ENCODE data around the gene OR1N1.
"Not testable (repeated sequence)": the region's sequence is repeated elsewhere in the genome, so short reads cannot be mapped to it uniquely, and the experiment has no call there.

The OR1N1 gene, protein sequence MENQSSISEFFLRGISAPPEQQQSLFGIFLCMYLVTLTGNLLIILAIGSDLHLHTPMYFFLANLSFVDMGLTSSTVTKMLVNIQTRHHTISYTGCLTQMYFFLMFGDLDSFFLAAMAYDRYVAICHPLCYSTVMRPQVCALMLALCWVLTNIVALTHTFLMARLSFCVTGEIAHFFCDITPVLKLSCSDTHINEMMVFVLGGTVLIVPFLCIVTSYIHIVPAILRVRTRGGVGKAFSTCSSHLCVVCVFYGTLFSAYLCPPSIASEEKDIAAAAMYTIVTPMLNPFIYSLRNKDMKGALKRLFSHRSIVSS

GRCh38 chr9:122527193-122527592 lies at the start of gene OR1N1:
Gene OR1N1 (minus strand): TSS chr9:122527293. CDS start chr9:122527293, 0 bp downstream.
- no peak for DNase-seq

DNA sequence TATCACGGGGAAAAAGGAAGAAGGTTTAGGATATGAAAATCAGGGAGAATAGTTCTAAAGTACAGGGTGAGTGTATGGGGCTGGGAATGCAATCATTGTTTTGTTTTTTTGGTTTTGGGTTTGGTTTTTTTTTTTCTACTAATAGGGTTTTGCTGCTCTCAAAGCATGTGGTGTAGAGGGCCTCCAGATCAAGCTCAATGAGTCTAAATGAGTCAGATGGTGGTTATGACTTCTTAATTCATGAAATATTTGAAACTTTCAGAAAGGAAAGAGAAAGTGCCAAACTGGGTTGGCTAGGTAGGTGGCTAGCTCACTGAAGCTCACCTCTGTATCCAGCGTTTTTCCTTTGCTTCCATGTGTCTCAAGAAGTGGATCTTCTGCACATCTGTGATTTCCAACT lies 45.4 kb upstream of the OR1N1 start:
- DNase-seq = no peak

- DNase-seq = no peak
Observed at GRCh38 chr9:122567901-122568300, 40.8 kb upstream of the OR1N1 start.

DNA sequence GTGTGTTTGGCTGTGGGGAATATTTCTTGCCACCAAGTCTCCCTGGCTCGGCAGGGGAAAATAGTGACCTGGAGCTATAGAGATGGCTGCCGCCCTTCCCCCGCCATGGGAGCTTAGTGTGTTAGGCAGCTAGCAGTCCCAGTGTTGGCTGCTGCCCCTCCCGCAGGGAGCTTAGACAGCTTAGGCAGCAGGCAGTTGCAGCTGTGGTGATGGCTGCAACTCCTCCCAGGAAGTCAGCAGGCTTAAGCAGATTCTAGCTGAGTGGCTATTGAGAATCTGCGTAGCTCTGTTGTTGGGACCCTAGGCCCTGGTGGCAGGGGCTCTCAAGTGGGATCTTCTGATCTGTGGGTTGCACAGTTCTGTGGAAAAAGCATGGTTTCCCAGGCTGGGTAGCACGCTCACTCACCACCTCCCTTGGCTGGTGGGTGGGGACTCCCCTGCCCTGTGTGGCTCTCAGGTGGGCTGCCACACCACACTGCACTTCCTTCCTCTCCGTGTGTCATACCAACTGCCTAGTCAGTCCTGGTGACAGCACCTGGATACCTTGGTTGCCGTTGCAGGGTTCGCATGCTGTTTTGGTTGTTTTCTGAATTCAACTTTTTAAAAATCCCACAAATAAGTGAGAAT lies 35.2 kb upstream of the OR1N1 start:
- DNase-seq = no peak

- DNase-seq = no peak
Observed at GRCh38 chr9:122561446-122561845, 34.4 kb upstream of the OR1N1 start.

DNA sequence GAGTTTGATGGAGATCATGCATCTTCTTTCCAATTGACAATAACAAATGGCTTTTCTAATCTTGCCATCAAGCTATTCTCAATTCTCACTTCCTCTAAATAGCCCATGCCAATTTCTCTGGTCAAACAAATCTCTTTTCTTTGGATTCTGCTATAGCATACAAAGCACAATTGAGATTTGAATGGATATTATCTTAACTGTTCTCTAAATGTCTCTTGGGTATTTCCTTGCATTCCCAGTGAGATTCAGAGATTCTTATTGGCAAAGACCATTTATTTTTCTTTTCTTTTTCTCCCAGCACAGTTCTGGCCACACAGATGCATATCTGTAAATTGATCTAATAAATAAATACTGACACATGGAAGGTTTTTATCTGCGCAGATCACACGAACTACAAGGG lies 25.7 kb upstream of the OR1N1 start, which contains the start of gene OR1N2:
Gene OR1N2 (plus strand): TSS at position 301 of the 400 bp plus-strand sequence. CDS start 100 bp downstream, outside the sequence.
- no peak for DNase-seq

GRCh38 chr9:122551371-122551770 lies 24.3 kb upstream of the OR1N1 start:
- no peak for DNase-seq

- DNase-seq = no peak
Observed at GRCh38 chr9:122546196-122546595, 19.1 kb upstream of the OR1N1 start.

- no peak for DNase-seq
Observed at GRCh38 chr9:122538757-122539156, 11.7 kb upstream of the OR1N1 start.

GRCh38 chr9:122537066-122537465 lies 10.0 kb upstream of the OR1N1 start:
- DNase-seq = not testable (repeated sequence)

GRCh38 chr9:122536134-122536533 lies 9.0 kb upstream of the OR1N1 start:
- DNase-seq = no peak

DNA sequence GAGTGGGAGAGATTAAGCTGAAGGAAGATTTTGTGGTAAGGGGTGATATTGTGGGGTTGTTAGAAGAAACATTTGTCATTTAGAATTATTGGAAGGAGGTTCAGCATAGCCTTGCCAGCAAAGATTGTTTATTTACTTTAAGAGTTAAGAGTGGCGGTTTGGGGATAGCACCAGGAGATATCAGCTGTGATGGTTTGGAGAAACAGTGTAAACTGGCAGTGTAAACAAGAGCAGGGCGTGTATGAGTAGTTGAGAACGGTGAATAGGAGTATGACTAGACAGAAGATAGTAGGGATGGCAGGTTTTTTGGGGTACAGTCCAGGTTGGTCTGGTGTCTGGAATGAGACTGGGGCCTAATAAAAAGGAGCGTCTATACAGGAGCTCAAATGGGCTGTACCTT lies 4.1 kb upstream of the OR1N1 start:
- not testable (repeated sequence) for DNase-seq

GRCh38 chr9:122526602-122527001 lies 491 bp downstream of the OR1N1 start:
- no peak for DNase-seq

GRCh38 chr9:122519376-122519775 lies 7.7 kb downstream of the OR1N1 start:
- no peak for DNase-seq

- DNase-seq = no peak
Observed at GRCh38 chr9:122518841-122519240, 8.3 kb downstream of the OR1N1 start, which contains the start of gene OR1J4. Gene OR1J4 (plus strand): TSS chr9:122519141. CDS start chr9:122519141, 0 bp downstream.

- DNase-seq = no peak
Observed at GRCh38 chr9:122518226-122518625, 8.9 kb downstream of the OR1N1 start.

- DNase-seq = no peak
Observed at GRCh38 chr9:122510502-122510901, 16.6 kb downstream of the OR1N1 start, which contains the start of gene OR1J2. Gene OR1J2 (plus strand): TSS chr9:122510802. CDS start chr9:122510802, 0 bp downstream.

DNA sequence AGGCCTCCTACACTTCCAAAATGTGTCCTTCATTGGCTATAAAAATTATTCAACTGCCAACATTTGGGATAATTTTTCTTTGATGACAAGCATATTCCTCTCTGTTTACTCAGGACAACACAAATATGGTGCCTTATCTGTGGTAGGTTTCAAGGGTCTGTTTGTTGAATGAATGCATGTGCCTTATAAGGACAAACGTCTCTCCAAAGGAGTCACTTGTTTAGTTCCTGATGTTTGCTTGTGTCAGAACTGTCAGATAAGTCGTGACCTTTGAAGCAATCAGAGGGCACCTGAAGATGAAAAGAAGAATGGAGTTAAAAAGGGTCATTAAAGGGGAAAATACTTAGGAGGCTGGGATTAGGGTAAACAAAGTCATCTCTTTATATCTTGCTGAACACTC lies 20.1 kb downstream of the OR1N1 start:
- no peak for DNase-seq

GRCh38 chr9:122498883-122499288 lies 28.2 kb downstream of the OR1N1 start:
- DNase-seq = no peak

GRCh38 chr9:122479062-122479461 lies 48.0 kb downstream of the OR1N1 start:
- DNase-seq = no peak

- no peak for DNase-seq
Observed at GRCh38 chr9:122477826-122478225, 49.3 kb downstream of the OR1N1 start, which contains the start of gene OR1J1. Gene OR1J1 (minus strand): TSS chr9:122477926. CDS start chr9:122477926, 0 bp downstream.

- DNase-seq = no peak
Observed at GRCh38 chr9:122477346-122477745, 49.7 kb downstream of the OR1N1 start.

Data from activated naive CD4-positive, alpha-beta T cell (primary cell).